Esophagus (tissue), 2 donors: ENCODE data around the gene MAS1. TPM values are rescaled to one million over a fixed set of nuclear protein-coding genes. Genes with fewer than 3 reads are reported as not detected.

ENCODE experiments used
- H3K27ac ChIP-seq, 2 donors: one replicate each; pipeline ENCODE4 v1.5.1; 2013; ENCODE audit warnings: low read depth in 2 of 2, mild to moderate bottlenecking in 2 of 2, inconsistent platforms in 1 of 2, low read length in 1 of 2, moderate library complexity in 1 of 2
- H3K27me3 ChIP-seq, 2 donors: one replicate each; pipeline ENCODE4 v1.6.1; 2013; ENCODE audit warnings: low read length in 2 of 2, control low read depth in 1 of 2, mild to moderate bottlenecking in 1 of 2; ENCODE audit not compliant: insufficient read depth in 2 of 2, control insufficient read depth in 1 of 2
- H3K36me3 ChIP-seq, 2 donors: one replicate each; pipeline ENCODE4 v1.6.1; 2013; ENCODE audit warnings: low read length in 1 of 2; ENCODE audit not compliant: control insufficient read depth in 2 of 2, insufficient read depth in 2 of 2
- H3K4me1 ChIP-seq, 2 donors: one replicate each; pipeline ENCODE4 v1.6.1; 2013; ENCODE audit warnings: low read length in 1 of 2; ENCODE audit not compliant: control insufficient read depth in 2 of 2, insufficient read depth in 2 of 2
- H3K4me3 ChIP-seq, 2 donors: one replicate each; pipeline ENCODE4 v1.5.1; 2013; ENCODE audit warnings: low read length in 2 of 2, mild to moderate bottlenecking in 2 of 2, low read depth in 1 of 2, moderate library complexity in 1 of 2
- H3K9me3 ChIP-seq, 2 donors: one replicate each; pipeline ENCODE4 v1.6.1; 2013; ENCODE audit warnings: mild to moderate bottlenecking in 2 of 2, low read depth in 1 of 2, low read length in 1 of 2, moderate library complexity in 1 of 2; ENCODE audit not compliant: control insufficient read depth in 2 of 2, insufficient read depth in 1 of 2
- WGBS, 2 donors: extraction: QIAGEN DNeasy Blood & Tissue Kit; methylation state at CpG; one replicate each; pipeline ENCODE4 v1.1.7; 2013; 5-methylcytosine and 5-hydroxymethylcytosine counted together
- polyA plus RNA-seq, 2 donors: library from polyadenylated mRNA; stranded (reverse); fragments of 200-250 nt; gene quantifications; one replicate each; pipeline ENCODE4 v1.2.3, GENCODE V29; 2013
- donor health status: healthy with polysubstance abuse.
- donor health status: Bipolar disorder and iron deficiency.

Gene MAS1
- polyA plus RNA-seq, 2 donors = not detected

DNA sequence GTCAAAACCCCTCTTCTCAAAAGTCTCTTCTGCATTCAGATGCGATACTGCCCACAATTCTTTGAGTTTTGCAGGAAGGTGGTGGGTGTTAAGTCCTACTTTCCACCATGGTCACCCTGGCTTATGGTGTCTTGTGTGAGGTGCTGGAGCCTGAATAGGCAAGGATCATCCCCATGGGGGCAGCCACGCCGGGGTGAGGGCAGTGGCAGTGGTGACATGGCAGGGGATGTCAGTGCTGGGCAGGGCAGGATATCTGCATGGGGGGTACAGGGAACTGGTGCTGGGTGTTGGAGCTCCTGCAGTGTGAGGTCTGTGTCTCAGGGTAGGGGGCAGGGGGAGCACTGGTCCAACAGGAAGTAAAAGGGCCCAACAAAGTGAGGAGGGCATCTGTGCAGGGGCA, 2.3 kb downstream of the MAS1 start:
- Histone ChIP-seq H3K9me3 (no peaks in the 10 kb centered on the region), H3K4me1 (no peaks in the 10 kb centered on the region), H3K4me3 (no peak overlapping the region), H3K27ac (no peak overlapping the region), H3K27me3 (peaks cover 0 to 3% of the 10 kb centered on the region in 2 donors), H3K36me3 (peaks cover 0 to 3% of the 10 kb centered on the region in 2 donors)
- WGBS, 2 donors = 90 to 93% methylated on average over 3 of the region's 3 CpGs

DNA sequence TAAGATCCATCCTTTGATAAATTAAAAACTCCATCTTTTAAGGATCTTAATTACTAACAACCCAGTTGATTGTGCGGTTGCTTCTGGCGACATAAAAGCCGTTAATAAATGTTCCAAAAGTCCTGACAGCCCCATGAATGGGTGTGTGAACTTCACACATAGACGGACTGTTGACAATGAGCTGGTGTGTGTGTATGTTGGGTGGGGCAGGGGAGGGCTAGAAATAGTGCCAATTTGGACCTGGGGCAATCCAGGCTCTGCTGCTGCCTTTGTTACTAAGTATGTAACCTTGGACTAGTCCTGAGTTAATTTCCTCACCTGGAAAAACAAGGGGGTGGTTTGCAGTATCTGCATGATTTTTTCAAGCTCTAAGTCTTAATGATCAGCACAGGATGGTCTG, 4.2 kb downstream of the MAS1 start:
- Histone ChIP-seq H3K36me3 (peaks cover 0 to 3% of the 10 kb centered on the region in 2 donors), H3K9me3 (no peaks in the 10 kb centered on the region), H3K27ac (no peak overlapping the region), H3K27me3 (no peaks in the 10 kb centered on the region), H3K4me1 (no peaks in the 10 kb centered on the region), H3K4me3 (no peak overlapping the region)
- WGBS, 2 donors = 50 to 51% methylated on average over 4 of the region's 4 CpGs

DNA sequence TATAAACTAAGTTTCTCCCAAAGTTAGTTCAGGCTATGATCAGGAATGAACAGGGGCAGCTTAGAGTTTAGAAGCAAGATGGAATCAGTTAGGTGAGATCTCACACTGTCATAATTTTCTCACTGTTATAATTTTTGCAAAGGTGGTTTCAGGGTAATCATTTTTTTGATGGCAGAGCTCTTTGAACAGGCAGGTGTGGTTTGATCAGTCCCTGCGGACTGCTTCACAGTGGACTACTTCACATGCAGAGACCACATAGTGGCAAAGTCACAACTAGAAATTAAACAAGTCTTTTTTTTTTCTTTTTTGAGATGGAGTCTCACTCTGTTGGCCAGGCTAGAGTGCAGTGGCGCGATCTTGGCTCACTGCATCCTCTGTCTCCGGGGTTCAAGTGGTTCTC, 6.8 kb downstream of the MAS1 start:
- Histone ChIP-seq H3K9me3 (no peaks in the 10 kb centered on the region), H3K27ac (no peak overlapping the region), H3K27me3 (no peaks in the 10 kb centered on the region), H3K4me1 (no peaks in the 10 kb centered on the region), H3K4me3 (no peak overlapping the region), H3K36me3 (peaks cover 0 to 3% of the 10 kb centered on the region in 2 donors)
- 90 to 91% methylated on average over 4 of the region's 4 CpGs for WGBS, 2 donors

DNA sequence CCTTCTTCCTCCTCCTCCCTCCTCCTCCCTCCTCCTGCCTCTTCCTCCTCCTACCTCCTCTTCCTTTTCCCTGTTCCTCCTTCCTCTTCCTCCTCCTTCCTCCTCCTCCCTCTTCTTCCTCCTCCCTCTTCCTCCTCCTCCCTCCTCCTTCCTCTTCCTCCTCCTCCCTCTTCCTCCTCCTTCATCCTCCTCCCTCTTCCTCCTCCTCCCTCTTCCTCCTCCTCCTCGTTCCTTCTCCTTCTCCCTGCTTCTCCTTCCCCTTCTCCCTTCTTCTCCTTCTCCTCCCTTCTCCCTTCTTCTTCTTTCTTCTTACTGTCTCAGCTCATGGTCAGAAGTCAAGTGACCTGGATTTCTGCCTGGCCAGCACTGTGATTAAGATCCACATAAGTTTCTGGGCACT, 7.7 kb downstream of the MAS1 start:
- no peaks in the 10 kb centered on the region for H3K27me3 ChIP-seq
- 67 to 81% methylated on average over 1 of the region's 1 CpG for whole genome bisulfite sequencing, 2 donors
- no peak overlapping the region for H3K4me3 ChIP-seq
- H3K9me3 ChIP-seq = no peaks in the 10 kb centered on the region
- no peak overlapping the region for H3K27ac ChIP-seq
- H3K4me1 ChIP-seq = no peaks in the 10 kb centered on the region
- no peaks in the 10 kb centered on the region for H3K36me3 ChIP-seq

DNA sequence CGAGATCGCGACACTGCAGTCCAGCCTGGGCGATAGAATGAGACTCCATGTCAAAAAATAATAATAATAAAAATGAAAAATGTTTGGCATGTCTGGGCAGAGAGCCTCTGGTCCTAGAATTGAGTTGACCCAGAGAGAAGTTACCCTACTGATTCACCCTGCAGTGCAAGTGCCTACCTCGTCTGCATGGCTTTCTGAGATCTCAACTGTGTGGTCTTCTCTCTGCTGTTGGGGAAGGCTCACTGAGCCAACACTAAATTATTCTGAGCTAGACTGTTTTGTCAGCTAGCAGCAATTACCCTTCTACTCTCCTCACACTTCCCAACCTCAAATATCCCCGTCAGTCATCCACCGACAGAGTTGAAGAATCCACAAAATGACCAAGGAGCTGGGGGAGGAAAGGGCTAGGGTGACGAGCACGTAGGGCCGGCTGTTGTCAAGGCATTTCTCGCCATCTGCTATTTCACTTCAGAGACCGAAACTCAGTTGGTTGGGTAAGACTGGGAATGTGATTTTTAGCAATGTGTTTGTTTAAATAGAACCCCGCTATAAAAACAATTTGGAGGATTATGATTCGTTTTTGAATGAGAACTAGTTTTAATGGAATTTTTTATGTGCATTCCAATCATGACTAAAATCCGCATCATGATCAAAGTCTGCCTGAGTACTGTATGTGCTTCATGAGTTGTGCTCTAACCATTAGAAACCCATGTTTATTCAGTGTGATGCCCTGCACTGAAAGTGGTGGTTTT, 9.4 kb downstream of the MAS1 start:
- Histone ChIP-seq H3K9me3 (no peaks in the 10 kb centered on the region), H3K27ac (no peak overlapping the region), H3K4me1 (no peaks in the 10 kb centered on the region), H3K27me3 (no peaks in the 10 kb centered on the region), H3K4me3 (no peak overlapping the region), H3K36me3 (no peaks in the 10 kb centered on the region)
- WGBS, 2 donors = 71% methylated on average over 15 of the region's 15 CpGs

DNA sequence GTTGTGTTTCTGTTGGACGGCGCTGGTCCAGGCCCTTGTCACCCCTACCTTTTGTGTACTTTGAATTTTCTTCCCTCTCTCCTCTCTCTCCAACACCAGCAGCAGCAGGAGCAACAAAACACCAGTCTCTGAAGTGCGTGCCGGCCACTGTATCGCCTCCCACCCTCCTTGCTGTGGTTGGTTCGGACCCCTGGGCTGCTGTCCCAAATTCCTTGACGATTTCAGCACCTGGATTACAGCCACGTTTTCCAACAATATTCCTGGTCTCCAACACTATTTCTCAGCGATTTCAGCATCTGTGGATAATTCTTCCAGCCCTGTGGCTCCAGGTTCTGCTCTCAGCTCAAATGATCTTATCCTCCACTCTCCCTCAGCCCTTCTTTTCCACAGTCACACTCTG, 11.8 kb downstream of the MAS1 start:
- H3K4me1 ChIP-seq = no peaks in the 10 kb centered on the region
- H3K9me3 ChIP-seq = no peaks in the 10 kb centered on the region
- WGBS, 2 donors = 82 to 86% methylated on average over 9 of the region's 9 CpGs
- H3K4me3 ChIP-seq = no peak overlapping the region
- H3K27me3 ChIP-seq = no peaks in the 10 kb centered on the region
- no peak overlapping the region for H3K27ac ChIP-seq
- H3K36me3 ChIP-seq = no peaks in the 10 kb centered on the region

GRCh38 chr6:159904497-159904911, 13.7 kb downstream of the MAS1 start:
- Histone ChIP-seq H3K27ac (no peak overlapping the region), H3K4me3 (no peak overlapping the region), H3K4me1 (no peaks in the 10 kb centered on the region), H3K27me3 (no peaks in the 10 kb centered on the region), H3K9me3 (no peaks in the 10 kb centered on the region), H3K36me3 (no peaks in the 10 kb centered on the region)
- WGBS, 2 donors = 88% methylated on average over 9 of the region's 9 CpGs

- no peak overlapping the region for H3K4me3 ChIP-seq
- H3K4me1 ChIP-seq = no peaks in the 10 kb centered on the region
- H3K9me3 ChIP-seq = no peaks in the 10 kb centered on the region
- no peaks in the 10 kb centered on the region for H3K27me3 ChIP-seq
- H3K27ac ChIP-seq = no peak overlapping the region
- H3K36me3 ChIP-seq = no peaks in the 10 kb centered on the region
- 79 to 82% methylated on average over 3 of the region's 3 CpGs for WGBS, 2 donors
These were observed 15.6 kb downstream of the MAS1 start for GRCh38 chr6:159906400-159906799.

DNA sequence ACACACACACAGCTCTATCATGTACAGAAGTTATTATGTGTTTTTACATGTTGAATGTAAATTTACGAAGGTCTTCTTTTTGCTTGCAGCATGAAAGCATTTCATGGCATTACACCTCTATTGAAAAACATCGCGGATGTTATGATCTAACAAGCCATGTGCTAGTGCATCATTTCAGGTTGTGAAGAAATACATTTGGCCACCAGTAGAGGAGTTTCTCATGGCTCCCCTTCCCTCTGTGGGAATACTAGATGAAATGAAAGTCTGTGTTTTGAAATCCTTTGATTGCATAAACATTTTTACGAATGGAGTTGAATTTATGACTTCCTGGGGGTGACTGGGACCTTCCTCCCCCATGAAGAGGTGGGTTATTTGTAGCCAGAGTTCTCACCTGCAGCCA, 17.7 kb downstream of the MAS1 start:
- Histone ChIP-seq H3K4me3 (no peak overlapping the region), H3K36me3 (no peaks in the 10 kb centered on the region), H3K4me1 (no peaks in the 10 kb centered on the region), H3K9me3 (no peaks in the 10 kb centered on the region), H3K27me3 (no peaks in the 10 kb centered on the region), H3K27ac (no peak overlapping the region)
- 76 to 77% methylated on average over 4 of the region's 4 CpGs for WGBS, 2 donors

DNA sequence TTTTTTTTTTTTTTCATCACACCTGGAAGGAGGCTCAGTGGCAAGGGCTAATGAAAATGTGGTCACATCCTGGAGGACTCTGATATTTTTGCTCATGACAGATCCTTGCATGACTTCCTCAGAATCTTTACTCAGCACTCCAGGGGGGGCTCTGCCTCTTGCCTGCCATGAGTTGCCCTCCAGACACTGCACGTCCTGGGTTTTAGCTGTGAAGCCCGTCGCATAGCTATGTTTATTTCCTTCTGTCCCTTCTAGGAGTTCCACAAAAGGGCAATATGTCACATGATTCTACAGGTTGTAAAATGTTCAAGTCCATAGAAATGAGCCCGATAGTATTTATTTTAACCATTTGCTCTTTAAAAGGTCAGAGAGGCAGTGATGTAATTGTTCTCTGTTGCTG, 18.2 kb downstream of the MAS1 start:
- 48% methylated on average over 4 of the region's 4 CpGs for WGBS, 2 donors

More for the DNA sequence above, 18.2 kb downstream of the MAS1 start:
- no peak overlapping the region for H3K4me3 ChIP-seq
- H3K36me3 ChIP-seq = no peaks in the 10 kb centered on the region
- no peaks in the 10 kb centered on the region for H3K4me1 ChIP-seq
- no peak overlapping the region for H3K27ac ChIP-seq
- no peaks in the 10 kb centered on the region for H3K27me3 ChIP-seq
- no peaks in the 10 kb centered on the region for H3K9me3 ChIP-seq
